Caki2 (cell line): Measurements from ENCODE around the gene SORCS2. TPM values are rescaled to one million over a fixed set of nuclear protein-coding genes. Genes with fewer than 3 reads are reported as not detected.

ENCODE experiments used
- DNase-seq: peaks from one replicate; pipeline ENCODE4 v3.0.0-alpha.2; 2015; ENCODE audit warnings: low read depth
- in situ Hi-C: cut with HindIII; loops from 2 replicates; pipeline ENCODE4 v1.10.0; 2016; ENCODE audit warnings: low sequenced_read_pairs, low pct_unique_long_range_greater_than_20kb, mixed read lengths
- total RNA-seq: library from RNA; depleted of rRNA; stranded (reverse); fragments of >200 nt; shearing (Covaris generic); gene quantifications from 2 replicates; pipeline ENCODE4 v1.2.3, GENCODE V29; 2014; ENCODE audit warnings: low replicate concordance; rRNA removed

SORCS2 gene
- total RNA-seq = 1.4 and 16.4 TPM in 2 replicates

DNA sequence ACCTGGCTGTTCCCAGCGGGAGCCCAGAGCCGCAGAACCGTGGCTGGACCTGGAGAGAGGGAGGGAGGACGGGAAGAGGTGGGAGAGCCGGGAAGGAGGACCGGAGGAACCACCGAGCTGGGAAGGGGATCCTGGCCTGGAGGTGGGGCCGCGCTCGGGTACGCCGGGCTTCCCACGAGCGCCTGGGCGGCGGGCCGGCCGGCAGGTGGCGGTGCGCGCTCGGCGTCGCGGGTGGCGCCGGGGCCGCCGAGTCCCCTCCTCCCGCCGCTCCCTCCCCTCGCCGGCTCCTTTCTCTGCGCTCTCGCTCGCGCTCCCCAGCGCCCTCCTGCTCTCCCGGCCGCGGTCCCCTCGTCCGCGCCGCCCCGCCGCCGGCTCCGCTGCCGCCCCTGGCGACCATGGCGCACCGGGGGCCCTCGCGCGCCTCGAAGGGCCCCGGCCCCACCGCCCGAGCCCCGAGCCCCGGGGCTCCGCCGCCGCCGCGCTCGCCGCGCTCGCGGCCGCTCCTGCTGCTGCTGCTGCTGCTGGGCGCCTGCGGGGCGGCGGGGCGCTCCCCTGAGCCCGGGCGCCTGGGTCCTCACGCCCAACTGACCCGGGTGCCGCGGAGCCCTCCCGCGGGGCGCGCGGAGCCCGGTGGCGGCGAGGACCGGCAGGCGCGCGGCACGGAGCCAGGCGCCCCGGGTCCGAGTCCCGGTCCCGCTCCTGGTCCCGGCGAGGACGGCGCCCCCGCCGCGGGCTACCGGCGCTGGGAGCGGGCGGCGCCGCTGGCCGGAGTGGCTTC is at the start of gene SORCS2:
Gene SORCS2, plus strand, starts transcription at position 287 of the 778 bp plus-strand sequence.
- peak; percentile 62 for DNase-seq

DNA sequence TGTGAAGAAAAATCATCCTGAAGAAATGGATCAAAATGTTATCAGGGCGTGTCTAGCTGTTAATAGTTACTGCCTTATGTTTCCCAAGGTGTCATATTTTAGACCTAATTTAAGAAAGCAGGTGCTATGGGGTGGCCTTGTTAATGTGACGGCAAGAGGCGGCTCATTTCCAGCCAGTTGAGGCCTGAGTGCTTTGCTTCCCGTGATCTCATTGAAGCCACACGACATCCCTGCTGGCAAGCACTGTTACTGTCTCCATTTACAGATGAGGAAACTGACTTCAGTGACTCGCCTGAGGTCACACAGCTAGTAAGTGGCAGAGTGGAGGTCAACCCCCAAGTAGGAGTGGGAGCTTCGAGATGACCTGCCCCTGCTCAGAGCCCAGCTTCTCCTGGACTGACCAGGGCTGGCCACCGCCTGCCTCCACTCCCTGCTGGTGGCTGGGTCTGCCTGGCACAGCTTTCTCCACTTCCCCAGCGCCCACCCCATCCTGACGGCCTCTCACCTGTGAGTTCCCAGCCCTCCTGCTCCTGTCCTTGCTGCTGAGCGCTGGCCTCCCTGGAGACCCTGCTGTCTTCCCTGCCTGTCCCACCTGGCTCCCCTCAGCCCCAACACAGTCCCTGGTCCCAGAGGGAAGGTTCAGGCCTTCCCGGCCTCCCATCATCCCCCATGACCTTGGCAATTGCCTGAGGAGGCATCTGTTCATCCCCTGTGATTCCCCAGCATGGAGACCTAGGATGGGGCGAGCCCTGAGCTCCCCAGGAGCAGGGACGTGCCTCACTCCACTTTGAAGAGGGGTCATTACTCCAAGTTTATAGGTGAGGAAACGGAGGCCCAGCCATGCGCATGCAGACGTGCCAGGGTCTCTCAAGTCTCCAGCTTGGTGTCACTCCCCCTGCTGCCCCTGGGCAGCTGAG is 47.7 kb upstream of the SORCS2 start:
- DNase-seq = no peak
- in situ Hi-C loops = no loop called here

More for the DNA sequence above, at the start of gene SORCS2:
- in situ Hi-C loops = no loop called here

DNA sequence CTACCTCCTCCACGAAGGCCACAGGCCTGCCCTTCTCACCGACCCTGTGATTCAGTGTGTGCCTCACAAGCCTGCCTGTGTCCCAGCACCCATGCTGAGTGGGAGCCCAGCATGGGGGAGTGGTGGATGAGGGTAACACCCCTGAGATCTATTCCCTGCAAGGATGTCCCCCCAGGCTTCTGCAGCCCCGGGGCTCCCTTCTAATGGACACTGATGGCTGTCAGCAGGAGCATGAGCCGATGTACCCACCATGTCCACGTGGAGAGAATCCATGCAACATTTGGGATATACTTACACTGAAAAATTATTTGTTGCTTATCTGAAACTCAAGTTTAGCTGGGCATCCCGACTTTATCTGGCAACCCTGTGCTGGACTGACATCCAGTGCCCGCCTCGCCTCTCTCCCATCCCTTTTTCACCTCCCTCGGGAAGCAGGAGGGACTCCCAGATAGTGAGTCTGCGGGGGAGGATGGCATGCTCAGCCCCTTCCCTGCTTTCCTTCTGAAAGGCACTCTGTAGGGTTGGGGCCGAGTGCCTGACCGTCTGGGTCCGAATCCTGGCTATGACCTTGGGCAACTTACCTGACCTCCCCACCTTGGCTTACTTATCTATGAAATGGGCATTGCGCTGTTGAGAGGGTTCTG is 46.9 kb upstream of the SORCS2 start:
- no peak for DNase-seq
- in situ Hi-C loops = no loop called here

DNA sequence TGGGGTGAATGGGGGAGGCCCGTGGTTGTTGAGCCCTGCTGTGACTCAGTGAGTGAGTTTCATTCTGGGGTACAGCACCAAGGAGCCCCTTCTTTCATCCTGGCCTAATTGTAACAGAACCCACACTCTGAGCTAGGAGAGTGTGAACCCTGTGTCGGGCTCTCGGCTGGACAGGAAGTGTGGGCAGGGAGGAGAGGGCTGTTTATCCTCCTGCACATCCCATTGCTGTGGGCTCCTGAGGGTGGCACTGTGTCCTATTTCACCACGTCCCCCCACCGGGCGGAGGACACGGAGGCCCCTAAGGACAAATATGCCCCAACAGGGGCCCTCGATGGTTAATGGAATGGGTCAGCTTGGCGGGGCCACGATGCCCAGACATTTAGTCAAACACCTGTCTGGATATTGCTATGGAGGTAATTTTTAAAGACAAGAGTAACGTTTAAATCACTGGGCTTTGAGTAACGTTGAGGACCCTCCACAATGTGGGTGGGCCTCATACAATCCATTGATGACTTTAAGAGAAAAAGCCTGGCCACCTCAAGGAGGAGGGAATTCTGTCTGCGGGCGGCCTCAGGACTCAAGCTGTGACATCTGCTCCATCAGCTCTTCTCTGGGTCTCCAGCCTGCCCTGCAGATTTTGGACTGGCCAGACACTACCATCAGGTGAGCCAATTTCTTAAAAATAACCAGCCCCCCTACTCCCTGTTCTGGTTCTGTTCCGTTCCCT is 46.1 kb upstream of the SORCS2 start:
- DNase-seq = no peak
- in situ Hi-C loops = no loop called here

DNA sequence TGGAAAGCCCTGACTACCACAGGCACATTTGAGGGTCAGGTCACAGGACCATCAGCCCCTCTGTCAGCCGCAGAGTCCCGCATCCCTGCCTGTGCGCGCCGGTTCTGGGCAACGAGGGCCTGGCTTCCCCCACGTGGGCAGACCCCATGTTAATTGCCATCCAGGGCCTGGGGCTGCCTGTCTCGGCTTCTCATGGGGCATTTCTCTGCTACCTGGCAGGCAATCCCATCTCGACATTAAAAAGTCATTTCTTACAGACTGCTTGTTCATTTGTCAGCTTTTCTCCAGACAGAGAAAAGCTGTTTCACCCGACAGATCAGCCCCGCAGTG is 45.6 kb upstream of the SORCS2 start:
- in situ Hi-C loops = no loop called here
- DNase-seq = no peak

DNA sequence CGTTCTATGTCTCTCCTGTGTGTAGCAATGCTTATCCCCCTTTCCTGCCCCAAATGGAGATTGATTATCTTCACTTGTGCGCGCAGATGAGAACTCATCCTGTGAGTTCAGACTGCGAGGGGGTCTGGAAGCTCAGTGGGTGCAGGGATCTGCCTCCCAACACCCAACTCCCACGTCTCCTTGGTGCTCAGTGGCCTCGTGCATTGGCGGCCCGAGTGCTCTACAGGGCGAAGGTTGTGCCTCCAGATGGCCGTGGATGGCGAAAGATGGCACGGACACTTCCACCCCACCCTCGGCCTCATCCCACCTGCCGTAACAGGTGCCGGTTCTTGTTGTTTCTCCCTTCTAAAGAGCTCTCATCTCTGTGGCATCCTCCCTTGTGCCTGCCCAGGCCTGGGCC is 45.1 kb upstream of the SORCS2 start:
- in situ Hi-C loops = no loop called here
- no peak for DNase-seq

DNA sequence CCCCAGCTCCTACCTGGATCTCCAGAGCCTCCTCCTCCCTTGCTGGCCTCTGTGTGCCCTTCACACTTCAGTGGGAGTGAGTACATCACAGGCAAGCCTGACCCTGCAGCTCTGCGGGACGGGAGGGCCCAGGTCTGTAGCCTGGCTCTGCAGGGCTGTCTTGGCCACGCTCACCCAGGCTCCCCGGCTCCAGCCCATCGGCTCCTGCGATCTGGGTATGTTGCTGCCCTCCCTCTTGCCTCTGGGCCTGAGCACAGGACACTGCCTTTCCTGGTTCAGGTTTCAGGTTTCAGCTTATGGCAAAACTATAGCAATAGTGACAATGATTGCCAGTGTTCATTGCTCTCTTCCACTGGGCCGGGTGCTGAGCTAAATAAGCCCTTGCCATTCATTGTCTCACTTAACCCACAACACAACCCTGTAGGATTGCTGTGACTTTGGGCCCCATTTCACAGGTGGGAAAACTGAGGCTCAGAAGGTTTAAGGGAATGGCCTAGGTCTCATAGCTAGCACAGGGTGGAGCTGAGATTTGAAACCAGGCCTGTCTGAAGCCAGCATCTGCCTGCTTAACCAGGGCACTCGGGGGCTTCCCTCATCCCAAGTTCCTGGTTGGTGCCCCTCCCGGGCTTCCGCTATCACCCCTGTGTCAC is 44.6 kb upstream of the SORCS2 start:
- in situ Hi-C loops = no loop called here
- no peak for DNase-seq

DNA sequence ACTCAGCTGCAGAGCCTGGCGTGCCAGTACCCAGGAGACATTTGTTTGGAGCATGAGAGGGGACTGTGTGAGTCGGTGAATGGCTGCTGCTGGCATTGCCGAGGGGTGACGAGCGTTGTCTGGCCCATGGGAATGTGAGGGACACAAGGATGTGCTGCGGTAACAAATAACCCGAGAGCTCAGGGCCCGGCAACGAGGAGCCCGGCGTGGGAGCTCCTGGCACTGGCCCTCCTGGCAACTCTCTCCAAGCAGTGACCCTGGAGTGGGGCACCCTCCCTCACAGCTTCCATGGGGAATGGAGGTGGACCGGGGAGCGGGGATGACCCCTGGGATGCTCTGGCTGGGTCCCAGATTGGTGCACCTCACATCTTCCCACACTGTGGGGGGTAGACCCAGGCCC is 44.0 kb upstream of the SORCS2 start:
- no peak for DNase-seq
- in situ Hi-C loops = no loop called here

DNA sequence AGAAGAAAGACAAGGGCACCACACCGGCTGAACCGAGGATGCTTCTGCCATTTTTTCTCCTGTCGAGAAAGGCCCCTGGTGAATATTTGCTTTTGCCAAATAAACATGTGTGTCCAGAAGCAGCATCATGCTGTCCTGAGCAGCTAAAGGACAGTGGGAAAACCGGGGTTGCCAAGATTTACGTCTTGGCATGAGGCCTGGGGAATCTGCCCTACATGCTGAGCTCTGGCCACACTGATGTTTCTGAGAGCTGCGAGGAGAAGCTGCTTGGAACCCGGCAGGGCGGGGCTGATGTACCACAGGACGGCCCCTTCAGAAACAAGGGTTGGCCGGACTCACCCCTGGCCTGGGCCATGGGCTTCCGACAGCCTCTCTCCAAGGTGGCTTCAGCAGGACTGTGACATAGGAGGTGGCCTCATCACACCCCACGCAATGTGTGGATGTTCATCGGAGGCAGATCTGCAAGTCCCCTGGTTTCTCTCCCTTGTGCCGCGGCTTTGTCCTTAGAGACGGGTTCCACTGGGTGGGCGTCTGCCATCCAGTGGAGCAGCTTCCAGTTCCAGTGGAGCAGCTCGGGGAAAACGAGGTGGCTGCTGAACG is 42.2 kb upstream of the SORCS2 start:
- DNase-seq = no peak
- in situ Hi-C loops = no loop called here

DNA sequence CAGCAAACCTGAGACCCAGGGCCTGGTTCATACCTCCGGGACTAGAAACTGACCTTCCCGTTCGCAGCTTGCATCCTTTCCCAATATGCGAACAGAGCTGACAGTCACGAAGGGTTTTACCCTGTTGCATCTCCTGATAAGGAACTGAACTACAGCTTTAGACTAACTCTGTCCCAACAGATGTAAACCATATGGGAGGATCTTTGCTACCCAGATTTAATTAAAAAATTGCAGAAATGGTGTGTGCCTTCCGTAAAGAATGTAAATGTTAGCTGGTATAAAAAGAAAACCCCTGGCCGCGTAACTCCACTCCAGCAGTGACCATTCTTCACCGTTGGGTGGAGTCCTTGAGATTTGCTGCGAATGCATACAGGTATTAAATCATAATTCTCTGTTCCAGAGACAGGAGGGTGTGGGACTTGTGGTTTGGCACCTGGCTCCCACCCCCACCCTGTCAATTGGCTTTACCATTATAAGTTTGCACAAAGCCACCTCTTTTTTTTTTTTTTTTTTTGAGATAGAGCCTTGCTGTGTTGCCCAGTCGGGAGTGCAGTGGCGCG is 40.6 kb upstream of the SORCS2 start:
- no peak for DNase-seq
- in situ Hi-C loops = no loop called here

DNA sequence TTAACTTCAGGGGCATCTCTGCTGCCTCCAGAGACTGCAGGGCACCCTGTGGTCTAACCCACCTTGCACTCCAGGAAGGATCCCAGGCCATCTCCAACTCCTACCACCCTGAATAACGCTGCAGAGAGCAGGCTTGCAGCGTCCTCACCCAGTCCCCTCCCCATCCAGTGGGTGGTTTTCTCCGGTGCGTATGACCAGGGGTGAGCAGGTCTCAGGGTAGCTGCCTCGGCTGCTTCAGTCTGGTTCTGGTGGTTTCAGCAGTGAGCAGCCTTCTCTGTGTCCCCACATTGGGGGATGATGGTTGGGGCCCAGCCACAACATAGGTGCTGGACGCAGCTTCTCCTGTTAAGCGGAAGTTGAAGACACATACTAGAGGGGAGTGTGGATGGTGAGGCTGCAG is 38.6 kb upstream of the SORCS2 start:
- in situ Hi-C loops = no loop called here
- no peak for DNase-seq

DNA sequence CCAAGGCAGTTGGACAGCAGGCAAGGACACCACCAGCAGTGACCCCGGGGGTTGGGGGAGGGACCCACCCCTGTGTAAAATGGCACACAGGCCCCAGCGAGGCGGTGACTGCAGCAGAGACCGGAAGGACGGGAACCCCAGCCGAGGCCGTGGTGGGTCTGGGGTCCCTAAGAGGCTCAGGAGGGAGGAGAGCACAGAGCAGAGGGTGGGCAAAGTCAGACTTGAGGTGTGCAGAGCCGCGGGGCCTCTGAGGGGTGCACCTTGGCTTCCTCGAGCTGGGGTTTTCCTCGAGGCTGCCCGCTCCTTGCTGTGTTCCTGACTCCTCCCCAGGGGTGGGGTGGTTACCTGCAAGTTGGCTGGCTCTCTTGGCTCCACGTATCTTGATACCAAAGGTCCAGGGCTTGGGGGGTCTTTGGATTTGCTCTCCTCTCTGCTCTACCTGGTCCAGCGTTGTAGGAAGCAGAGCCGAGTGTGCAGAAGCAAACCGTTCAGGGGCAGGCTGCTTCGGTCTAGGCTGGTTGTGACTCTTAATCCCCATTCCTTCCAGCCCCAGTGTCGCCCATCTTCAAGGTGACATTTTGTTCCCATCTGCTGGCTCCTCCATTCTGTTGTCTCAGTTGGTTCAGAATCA is 37.9 kb upstream of the SORCS2 start:
- DNase-seq = no peak
- in situ Hi-C loops = no loop called here

DNA sequence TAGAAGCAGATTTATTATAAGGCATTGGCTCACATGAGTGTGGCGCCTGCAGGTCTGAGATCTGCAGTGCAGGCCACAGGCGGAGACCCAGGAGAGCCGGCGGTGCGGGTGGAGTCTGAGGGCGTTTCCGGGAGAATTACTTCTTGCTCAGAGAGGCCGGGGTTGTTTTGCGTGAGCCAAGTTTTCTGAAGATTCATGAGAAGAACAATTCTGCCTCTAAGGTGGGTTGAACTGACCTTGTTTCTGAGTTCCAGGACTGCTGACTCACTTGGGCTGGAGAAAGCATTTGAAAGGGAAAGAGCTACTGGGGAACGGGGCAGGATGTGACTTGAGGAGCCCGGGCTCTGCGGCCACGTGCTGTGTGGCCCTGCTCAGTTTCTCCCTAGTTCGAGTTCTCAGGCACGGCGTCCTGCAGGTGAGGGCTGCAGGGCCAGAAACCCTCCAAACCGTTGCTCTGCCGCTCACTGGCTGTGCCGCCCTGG is 36.7 kb upstream of the SORCS2 start:
- in situ Hi-C loops = no loop called here
- DNase-seq = no peak

DNA sequence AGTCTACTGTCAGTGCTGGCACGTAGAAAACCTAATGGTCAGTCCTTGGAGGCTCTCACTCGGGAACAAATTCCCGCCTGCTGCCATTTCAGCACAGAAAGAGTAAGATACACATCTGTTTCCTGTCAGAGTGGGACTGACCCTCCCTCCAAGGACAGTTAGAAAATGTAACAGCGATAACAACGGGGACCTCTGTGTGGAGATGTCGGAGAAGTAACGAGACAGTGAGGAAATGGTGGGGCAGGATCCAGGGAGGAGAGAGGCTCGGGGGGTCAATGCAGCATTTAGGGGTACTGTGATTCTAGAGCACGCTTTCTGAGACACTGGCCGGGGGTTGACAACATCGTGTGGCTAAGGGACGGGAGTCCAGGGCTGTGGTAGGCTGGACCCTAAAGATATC is 36.0 kb upstream of the SORCS2 start:
- DNase-seq = no peak
- in situ Hi-C loops = no loop called here

DNA sequence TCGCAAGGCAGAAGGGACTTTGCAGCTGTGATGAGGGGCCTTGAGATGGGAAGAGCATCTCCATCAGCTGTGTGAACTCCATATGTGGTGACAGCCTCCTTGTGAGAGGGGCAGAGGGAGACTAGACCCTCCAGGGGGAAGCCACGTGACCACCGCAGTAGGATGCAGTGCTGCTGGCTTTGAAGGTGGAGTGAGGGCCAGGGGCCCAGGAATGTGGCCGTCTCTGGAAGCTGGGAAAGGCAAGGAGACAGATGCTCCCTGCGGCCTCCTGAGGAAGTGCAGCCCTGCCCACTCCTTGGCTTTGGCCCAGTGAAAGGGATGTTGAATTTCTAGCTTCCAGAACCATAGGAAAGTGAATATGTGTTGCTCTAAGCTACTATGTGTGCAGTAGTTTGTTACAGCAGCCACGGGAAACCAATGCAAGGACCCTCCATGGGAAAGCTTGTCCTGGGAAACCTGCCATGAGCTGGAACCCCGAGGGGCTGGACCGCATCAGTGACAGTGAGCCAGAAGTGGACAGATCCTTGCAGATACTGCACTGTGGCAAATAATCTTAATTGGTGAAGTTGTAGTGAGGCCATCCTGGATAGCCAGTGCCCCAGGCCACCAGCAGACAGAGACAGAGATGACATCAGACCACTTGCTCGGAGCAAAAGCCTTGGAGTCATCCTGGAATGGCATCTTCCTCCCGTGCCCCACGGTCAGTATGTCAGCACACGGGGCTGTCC is 35.4 kb upstream of the SORCS2 start:
- in situ Hi-C loops = no loop called here
- no peak for DNase-seq

DNA sequence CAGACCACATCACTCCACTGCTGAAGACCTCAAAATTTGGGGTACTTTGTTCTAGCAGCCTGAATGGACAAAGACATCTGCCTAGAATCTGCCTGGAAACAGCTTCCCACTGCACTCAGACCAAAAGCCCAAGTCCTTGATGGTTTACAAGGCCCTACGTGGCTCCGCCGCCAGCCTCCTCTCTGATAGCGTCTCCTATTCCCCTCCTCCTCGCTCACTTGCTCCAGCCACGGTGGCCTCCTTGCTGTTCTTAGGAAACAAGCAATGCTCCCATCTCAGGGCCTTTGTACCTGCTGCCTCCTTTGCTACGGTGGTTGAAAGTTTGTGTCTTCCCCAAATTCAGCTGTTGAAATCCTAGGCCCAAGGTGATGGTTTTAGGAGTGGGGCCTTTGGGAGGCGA is 34.7 kb upstream of the SORCS2 start:
- no peak for DNase-seq
- in situ Hi-C loops = no loop called here
